A549 (cell line): ENCODE results near the gene MDFIC. TPM values are rescaled to one million over a fixed set of nuclear protein-coding genes. Genes with fewer than 3 reads are reported as not detected.

Experiments used
- ATAC-seq, 2 experiments: fragments of 200-7000 bp in 1 of 2; fragments of >200 bp in 1 of 2; cut with Nextera tagmentation in 1 of 2; cut with Tn5 transposase in 1 of 2; 3 replicates each; pipeline versions ENCODE4 v1.8.0 to v1.9.1; 2018 to 2020; ENCODE audit warnings: mild to moderate bottlenecking in 1 of 2, moderate library complexity in 1 of 2
- CTCF ChIA-PET: fragments of 300-600 bp; sonication (Branson Sonifier 250); formaldehyde crosslinking; extraction: SDS; loops from one replicate; lab custom pipeline; 2021; ENCODE audit warnings: antibody characterized with exemption, inconsistent platforms; lab: Yijun Ruan, JAX
- POLR2A ChIA-PET: fragments of 350-600 bp; formaldehyde crosslinking; extraction: SDS; loops from one replicate; lab custom pipeline; 2021; ENCODE audit warnings: antibody characterized with exemption, inconsistent platforms; lab: Yijun Ruan, JAX
- DNase-seq, 2 experiments: peaks; one replicate each; pipeline versions ENCODE4 v3.0.0 to v3.0.0-alpha.2; 2011 to 2016; ENCODE audit warnings: low read depth in 1 of 2, low spot score in 1 of 2
- FAIRE-seq: peaks from 2 replicates; lab custom pipeline; 2011; peaks lifted over from hg19 to GRCh38; lab: Jason Lieb, UNC
- H3K27ac ChIP-seq, 2 experiments: fragments of >200 bp; sonication (Bioruptor Twin); formaldehyde crosslinking; 3 replicates each; pipeline ENCODE4 v1.5.1; 2016 to 2017
- H3K4me1 ChIP-seq: fragments of >200 bp; sonication (Bioruptor Twin); formaldehyde crosslinking; 3 replicates; pipeline ENCODE4 v1.6.1; 2016
- H3K4me2 ChIP-seq: fragments of >200 bp; sonication (Bioruptor Twin); formaldehyde crosslinking; 3 replicates; pipeline ENCODE4 v1.6.1; 2016
- H3K4me3 ChIP-seq: fragments of >200 bp; sonication (Bioruptor Twin); formaldehyde crosslinking; 3 replicates; pipeline ENCODE4 v1.5.1; 2016
- H3K9me3 ChIP-seq: fragments of >200 bp; sonication (Bioruptor Twin); formaldehyde crosslinking; 3 replicates; pipeline ENCODE4 v1.6.1; 2016
- BHLHE40 ChIP-seq: IDR thresholded peaks from 2 replicates; pipeline ENCODE4 v1.6.1; 2012; ENCODE audit warnings: low read depth, low read length, inconsistent platforms
- CBX8 ChIP-seq: fragments of 200-600 bp; sonication (generic); IDR thresholded peaks from 2 replicates; pipeline ENCODE4 v1.6.1; 2016
- CEBPB ChIP-seq, 2 experiments: fragments of >200 bp in 1 of 2; sonication (Bioruptor Twin) in 1 of 2; formaldehyde crosslinking in 1 of 2; IDR thresholded peaks; 2 replicates each; pipeline ENCODE4 v1.6.1; 2012 to 2016
- EHF ChIP-seq: fragments of 250-450 bp; sonication (Bioruptor Pico); IDR thresholded peaks from 2 replicates; pipeline ENCODE4 v1.5.0; 2020; ENCODE audit warnings: mild to moderate bottlenecking
- EP300 ChIP-seq, 2 experiments: fragments of >200 bp; sonication (Bioruptor Twin); formaldehyde crosslinking; IDR thresholded peaks; 2 replicates in 1 of 2; 3 replicates in 1 of 2; pipeline ENCODE4 v1.6.1; 2016 to 2017
- ESRRA ChIP-seq: fragments of 150-350 bp; IDR thresholded peaks from 2 replicates; pipeline ENCODE4 v1.6.1; 2014; ENCODE audit warnings: mild to moderate bottlenecking, low read length, borderline replicate concordance
- HEYL ChIP-seq: fragments of 250-450 bp; sonication (Bioruptor Pico); IDR thresholded peaks from 2 replicates; pipeline ENCODE4 v1.8.0; 2021; ENCODE audit warnings: mild to moderate bottlenecking, moderate library complexity
- HOXB5 ChIP-seq: fragments of 250-450 bp; sonication (Bioruptor Pico); IDR thresholded peaks from 2 replicates; pipeline ENCODE4 v1.5.0; 2020; ENCODE audit warnings: mild to moderate bottlenecking, moderate library complexity
- KDM1A ChIP-seq: fragments of 200-600 bp; sonication (generic); IDR thresholded peaks from 2 replicates; pipeline ENCODE4 v1.6.1; 2016; ENCODE audit warnings: low read depth, mild to moderate bottlenecking
- KDM5A ChIP-seq: fragments of 200-600 bp; sonication (generic); IDR thresholded peaks from 2 replicates; pipeline ENCODE4 v1.6.1; 2016; ENCODE audit warnings: antibody characterized with exemption, mild to moderate bottlenecking
- POLR2AphosphoS2 ChIP-seq: conservative IDR thresholded peaks from 2 replicates; pipeline ENCODE4 v1.6.1; 2012; ENCODE audit warnings: low read length, improper control_type of control experiment, inconsistent platforms
- RCOR1 ChIP-seq: fragments of 150-350 bp; IDR thresholded peaks from 2 replicates; pipeline ENCODE4 v1.6.1; 2014; ENCODE audit warnings: antibody characterized with exemption, low read length, low read depth
- SREBF2 ChIP-seq: fragments of 450-650 bp; IDR thresholded peaks from 2 replicates; pipeline ENCODE4 v1.6.1; 2014; ENCODE audit warnings: mild to moderate bottlenecking, moderate library complexity
- TFCP2L1 ChIP-seq: fragments of 250-450 bp; sonication (Bioruptor Pico); IDR thresholded peaks from 2 replicates; pipeline ENCODE4 v1.5.0; 2021; ENCODE audit warnings: mild to moderate bottlenecking
- WGBS: methylation state at CpG from one replicate; pipeline ENCODE4 v1.1.6; 2017; ENCODE audit errors: missing lambda C conversion rate; 5-methylcytosine and 5-hydroxymethylcytosine counted together
- polyA plus RNA-seq, 4 experiments: library from polyadenylated mRNA; depleted of rRNA in 3 of 4; stranded (reverse); fragments of >200 nt; fragmentation: RNase III in 1 of 4; extraction: RNeasy Plus Mini Kit Qiagen cat#74134 plus additional on column Dnase treatment in 1 of 4; gene quantifications; 2 replicates in 3 of 4; 3 replicates in 1 of 4; pipeline ENCODE4 v1.2.3, GENCODE V29; 2011 to 2017
- TF ChIP-seq, protein P1 (sequence below): fragments of >200 bp; sonication (Bioruptor Twin); formaldehyde crosslinking; IDR thresholded peaks from 3 replicates; pipeline ENCODE4 v1.6.1; 2016
- TF ChIP-seq, protein P2 (sequence below): fragments of 250-450 bp; sonication (Bioruptor Pico); IDR thresholded peaks from 2 replicates; pipeline ENCODE4 v1.5.0; 2020; ENCODE audit warnings: low read depth, mild to moderate bottlenecking, moderate library complexity
- TF ChIP-seq, protein P3 (sequence below): fragments of 150-350 bp; IDR thresholded peaks from 2 replicates; pipeline ENCODE4 v1.6.1; 2014; ENCODE audit warnings: low read depth, mild to moderate bottlenecking, low read length
- TF ChIP-seq, protein P4 (sequence below): IDR thresholded peaks from 2 replicates; pipeline ENCODE4 v1.6.1; 2012

The MDFIC gene
- polyA plus RNA-seq, 2 of the 4 experiments (the other 2 are of a cell fraction): 19.5 to 30.6 TPM

DNA sequence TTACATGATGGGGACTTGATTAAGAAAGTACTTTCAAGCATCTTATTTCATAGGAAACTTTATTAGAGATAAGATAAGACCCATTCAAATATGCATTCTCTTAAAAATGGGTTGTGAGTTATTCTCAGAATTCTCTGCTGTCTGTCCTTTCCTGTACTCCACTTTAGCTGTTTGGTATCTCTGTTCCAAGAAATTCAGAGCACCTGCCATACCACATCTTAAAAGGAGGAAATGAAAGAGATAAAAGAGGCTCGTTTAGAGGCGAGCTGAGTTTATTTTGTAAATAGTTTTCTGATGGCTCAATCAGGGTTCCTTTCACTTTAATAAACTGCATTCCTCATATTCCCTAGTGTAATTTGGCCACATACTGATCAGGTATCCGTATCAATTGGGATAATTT lies 87.2 kb downstream of the MDFIC start (continued):
- TF ChIP-seq, protein P1, sequence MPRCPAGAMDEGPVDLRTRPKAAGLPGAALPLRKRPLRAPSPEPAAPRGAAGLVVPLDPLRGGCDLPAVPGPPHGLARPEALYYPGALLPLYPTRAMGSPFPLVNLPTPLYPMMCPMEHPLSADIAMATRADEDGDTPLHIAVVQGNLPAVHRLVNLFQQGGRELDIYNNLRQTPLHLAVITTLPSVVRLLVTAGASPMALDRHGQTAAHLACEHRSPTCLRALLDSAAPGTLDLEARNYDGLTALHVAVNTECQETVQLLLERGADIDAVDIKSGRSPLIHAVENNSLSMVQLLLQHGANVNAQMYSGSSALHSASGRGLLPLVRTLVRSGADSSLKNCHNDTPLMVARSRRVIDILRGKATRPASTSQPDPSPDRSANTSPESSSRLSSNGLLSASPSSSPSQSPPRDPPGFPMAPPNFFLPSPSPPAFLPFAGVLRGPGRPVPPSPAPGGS: no peak
- TF ChIP-seq TFCP2L1: no peak

DNA sequence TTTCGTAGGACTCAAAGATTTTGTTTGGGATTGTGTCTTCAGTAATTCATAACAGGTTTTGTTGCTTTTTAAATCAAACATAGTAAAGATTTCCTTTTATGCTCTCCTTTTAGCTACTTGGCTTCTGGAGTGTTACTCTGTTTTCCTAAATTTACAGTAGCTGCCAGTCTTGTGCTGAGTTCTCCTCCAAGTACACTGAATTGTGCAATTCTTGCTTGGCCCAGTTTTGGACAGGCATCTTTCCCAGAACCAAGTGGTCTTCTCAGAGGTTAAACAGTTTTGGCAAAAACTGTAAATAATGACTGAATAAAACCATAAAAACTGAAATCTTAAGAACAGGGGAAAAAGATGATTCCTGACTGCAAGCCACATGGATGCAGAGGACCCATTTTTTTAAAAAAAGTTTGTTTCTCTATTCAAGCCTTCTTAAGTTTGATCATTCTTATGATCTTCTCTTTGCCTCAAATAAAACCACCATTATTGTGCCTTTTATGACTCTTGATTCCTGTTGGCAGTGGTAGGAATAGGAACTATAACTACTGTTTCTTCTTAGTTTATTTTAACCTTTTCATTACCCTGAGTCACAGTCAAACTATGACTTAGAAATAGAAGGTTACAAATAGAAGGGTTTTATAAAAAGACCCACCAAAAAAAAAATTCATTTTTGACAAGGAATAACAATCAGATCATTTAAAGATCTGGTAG lies 88.0 kb downstream of the MDFIC start:
- CTCF ChIA-PET: no interaction called here

DNA sequence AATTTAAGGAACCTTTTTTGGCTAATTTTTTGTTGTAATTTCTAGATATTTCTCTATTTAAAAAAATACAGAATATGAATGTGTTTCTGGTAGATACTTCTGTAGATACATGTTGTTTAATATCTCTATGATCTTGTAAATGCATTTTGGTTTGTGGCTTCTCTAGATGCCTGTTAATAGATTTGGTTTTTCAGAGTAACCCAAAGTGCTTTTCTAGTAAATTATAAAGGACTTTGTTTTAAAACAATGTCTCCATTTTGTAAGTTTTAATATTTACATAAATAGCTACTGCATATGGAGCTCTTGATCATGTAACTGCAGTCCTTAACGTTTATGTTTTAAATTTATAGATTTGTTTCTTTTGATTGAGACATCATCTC lies 88.5 kb downstream of the MDFIC start:
- H3K4me2 ChIP-seq: no peak overlapping the region
- H3K27ac ChIP-seq: no peak overlapping the region
- ATAC-seq: no peak
- no peaks in the 10 kb centered on the region for H3K9me3 ChIP-seq
- FAIRE-seq: no peak
- no peak overlapping the region for H3K4me3 ChIP-seq
- WGBS: 63% methylated on average over 1 of the region's 1 CpG
- H3K4me1 ChIP-seq: peaks cover 35% of the 10 kb centered on the region
- CTCF ChIA-PET: no interaction called here
- TF ChIP-seq HOXB5 (no peak), BHLHE40 (no peak), KDM5A (no peak), CEBPB (IDR thresholded peaks at IDR 0.05) (no peak), SREBF2 (no peak), EHF (CRISPR knock-in tag) (no peak), EP300 (IDR thresholded peaks at IDR 0.05) (no peak)
- no peak for DNase-seq
- POLR2A ChIA-PET: no interaction called here

More for the DNA sequence above, 88.0 kb downstream of the MDFIC start:
- Histone ChIP-seq H3K27ac (peak overlapping the region in 1 of 2 experiments; percentile 1; a peak in 1 of 6 replicates), H3K4me3 (no peak overlapping the region), H3K4me2 (peak overlapping the region; percentile 31), H3K4me1 (peaks cover 36% of the 10 kb centered on the region), H3K9me3 (no peaks in the 10 kb centered on the region)
- WGBS: 95% methylated on average over 1 of the region's 1 CpG
- FAIRE-seq (no peak), ATAC-seq (no peak), DNase-seq (no peak)
- POLR2A ChIA-PET: no interaction called here
- TF ChIP-seq KDM1A: no peak
- peak; percentile 27 to 30; a peak in 2 of 4 replicates for TF ChIP-seq CEBPB (IDR thresholded peaks at IDR 0.05)

DNA sequence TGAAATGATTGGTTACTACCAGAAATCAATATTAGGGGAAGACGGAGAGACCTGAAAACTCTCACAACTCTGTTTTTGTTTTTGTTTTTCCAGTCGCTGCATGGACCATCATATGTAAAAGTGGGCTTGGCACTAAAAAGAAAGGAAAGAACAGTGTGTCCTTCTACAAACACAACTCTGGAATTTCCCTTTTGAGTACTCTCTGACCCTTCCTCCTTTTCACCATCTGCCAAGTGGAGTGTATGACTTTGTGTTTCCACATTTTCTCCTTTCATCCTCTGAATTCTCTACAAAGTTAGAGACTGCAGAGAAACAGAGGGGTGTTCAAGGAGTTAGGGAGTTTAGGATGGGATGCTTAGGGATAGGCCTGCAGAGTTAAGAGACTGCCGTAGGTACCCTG lies 92.0 kb downstream of the MDFIC start:
- 88% methylated on average over 3 of the region's 3 CpGs for WGBS
- TF ChIP-seq POLR2AphosphoS2 (no peak), ESRRA (no peak), HOXB5 (no peak)
- ATAC-seq: no peak
- H3K4me1 ChIP-seq: peaks cover 23% of the 10 kb centered on the region; the same call in 2 of the 3 replicates
- ChIA-PET POLR2A (no interaction called here), CTCF (no interaction called here)
- no peak overlapping the region for H3K4me3 ChIP-seq
- no peak for FAIRE-seq
- no peak overlapping the region for H3K27ac ChIP-seq
- DNase-seq: no peak
- H3K9me3 ChIP-seq: no peaks in the 10 kb centered on the region
- no peak overlapping the region for H3K4me2 ChIP-seq

DNA sequence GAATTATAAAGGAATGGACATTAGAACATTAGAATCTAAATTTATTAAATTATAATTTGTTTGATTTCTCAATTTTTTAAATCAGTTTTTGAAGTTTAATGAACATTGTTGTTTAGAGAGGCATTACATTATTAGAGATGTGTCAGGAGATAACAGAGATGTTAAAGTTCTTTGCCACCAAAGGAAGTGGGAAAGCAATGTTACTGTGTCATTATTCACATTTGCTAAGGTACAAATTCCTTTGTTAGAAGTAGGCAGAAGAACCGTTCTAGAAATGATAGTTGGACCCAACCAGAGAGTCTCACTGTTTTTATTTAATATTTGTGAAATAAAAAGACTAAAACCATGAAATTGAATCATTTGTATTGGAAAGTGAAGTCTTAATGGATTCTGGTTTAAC lies 92.9 kb downstream of the MDFIC start:
- ChIA-PET POLR2A (no interaction called here), CTCF (no interaction called here)
- no peak for DNase-seq
- Histone ChIP-seq H3K4me3 (no peak overlapping the region), H3K4me1 (peaks cover 14% of the 10 kb centered on the region; the same call in 2 of the 3 replicates), H3K27ac (no peak overlapping the region), H3K9me3 (no peaks in the 10 kb centered on the region), H3K4me2 (no peak overlapping the region)
- 88% methylated on average over 1 of the region's 1 CpG for WGBS
- no peak for TF ChIP-seq CBX8
- TF ChIP-seq KDM5A: no peak
- no peak for TF ChIP-seq BHLHE40
- TF ChIP-seq, protein P2, sequence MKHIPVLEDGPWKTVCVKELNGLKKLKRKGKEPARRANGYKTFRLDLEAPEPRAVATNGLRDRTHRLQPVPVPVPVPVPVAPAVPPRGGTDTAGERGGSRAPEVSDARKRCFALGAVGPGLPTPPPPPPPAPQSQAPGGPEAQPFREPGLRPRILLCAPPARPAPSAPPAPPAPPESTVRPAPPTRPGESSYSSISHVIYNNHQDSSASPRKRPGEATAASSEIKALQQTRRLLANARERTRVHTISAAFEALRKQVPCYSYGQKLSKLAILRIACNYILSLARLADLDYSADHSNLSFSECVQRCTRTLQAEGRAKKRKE (CRISPR knock-in tag): no peak
- TF ChIP-seq RCOR1: no peak
- no peak for TF ChIP-seq HEYL
- TF ChIP-seq, protein P3, sequence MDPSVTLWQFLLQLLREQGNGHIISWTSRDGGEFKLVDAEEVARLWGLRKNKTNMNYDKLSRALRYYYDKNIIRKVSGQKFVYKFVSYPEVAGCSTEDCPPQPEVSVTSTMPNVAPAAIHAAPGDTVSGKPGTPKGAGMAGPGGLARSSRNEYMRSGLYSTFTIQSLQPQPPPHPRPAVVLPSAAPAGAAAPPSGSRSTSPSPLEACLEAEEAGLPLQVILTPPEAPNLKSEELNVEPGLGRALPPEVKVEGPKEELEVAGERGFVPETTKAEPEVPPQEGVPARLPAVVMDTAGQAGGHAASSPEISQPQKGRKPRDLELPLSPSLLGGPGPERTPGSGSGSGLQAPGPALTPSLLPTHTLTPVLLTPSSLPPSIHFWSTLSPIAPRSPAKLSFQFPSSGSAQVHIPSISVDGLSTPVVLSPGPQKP: no peak
- TF ChIP-seq, protein P4, sequence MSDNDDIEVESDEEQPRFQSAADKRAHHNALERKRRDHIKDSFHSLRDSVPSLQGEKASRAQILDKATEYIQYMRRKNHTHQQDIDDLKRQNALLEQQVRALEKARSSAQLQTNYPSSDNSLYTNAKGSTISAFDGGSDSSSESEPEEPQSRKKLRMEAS: no peak
- no peak for FAIRE-seq
- ATAC-seq: no peak
